HG03066 (cell line): ENCODE measurements around the gene SMIM34.
"Not testable (repeated sequence)": the region's sequence is repeated elsewhere in the genome, so short reads cannot be mapped to it uniquely, and the experiment has no call there.

Source experiments
- ATAC-seq: cut with Tn5 transposase; IDR thresholded peaks from one replicate; pipeline ENCODE4 v1.9.1; 2021; ENCODE audit warnings: low read depth; ENCODE audit not compliant: unreplicated experiment

SMIM34 gene

DNA sequence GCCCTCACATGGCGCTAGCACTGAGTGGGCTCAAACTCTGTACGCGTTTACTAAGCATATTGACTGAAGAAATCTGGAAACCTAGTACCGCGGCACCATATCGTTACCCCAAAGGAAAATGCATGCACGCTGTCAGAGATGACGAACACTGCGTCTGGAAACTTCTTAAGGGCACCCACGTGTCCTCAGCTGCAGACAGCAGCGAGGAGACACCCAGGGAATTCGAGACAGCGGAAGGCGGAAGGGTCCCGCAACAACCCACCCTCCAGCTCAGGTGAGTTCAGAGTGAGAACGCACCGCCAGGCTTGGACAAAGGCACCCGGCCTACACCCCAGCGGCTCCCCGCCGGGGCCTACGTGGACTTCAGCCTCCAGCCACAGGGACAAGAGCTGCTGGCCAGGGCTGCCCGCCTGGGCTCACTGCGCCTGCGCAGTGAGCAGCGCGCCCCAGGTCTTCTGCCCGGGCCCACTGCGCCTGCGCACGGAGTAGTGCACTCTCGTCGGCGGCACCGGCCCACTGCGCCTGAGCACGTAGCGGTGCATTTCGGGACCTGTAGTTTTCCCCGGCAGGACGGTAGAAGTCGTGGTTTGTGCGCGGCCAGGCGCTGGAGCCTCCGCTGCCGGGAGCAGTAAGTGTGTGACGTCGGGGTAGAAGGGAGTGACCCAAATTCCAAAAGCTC lies 48.7 kb downstream of the SMIM34 start, which contains the start of gene SMIM11:
SMIM11 (plus strand) TSS at position 568 of the 679 bp plus-strand sequence. CDS start 3,998 bp downstream, outside the sequence.
- ATAC-seq: peak; percentile 97

DNA sequence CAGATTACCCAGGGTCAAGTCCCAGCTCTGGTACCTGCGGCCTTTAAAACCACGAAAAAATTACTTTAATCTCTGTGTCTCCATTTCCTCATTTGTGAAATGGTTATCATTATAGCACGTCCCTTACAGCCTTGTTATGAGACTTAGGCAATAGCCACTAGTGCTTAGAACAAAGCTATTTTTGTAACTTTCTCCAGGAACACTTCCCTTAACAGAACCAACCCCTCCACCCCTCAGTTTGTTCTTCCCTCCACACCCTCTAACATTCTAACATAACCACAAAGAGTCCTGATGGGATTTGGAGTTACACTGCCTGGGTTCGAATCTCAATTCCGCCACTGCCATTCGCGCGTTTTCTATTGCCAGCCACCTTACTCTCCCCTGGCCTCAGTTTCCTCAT lies 49.3 kb downstream of the SMIM34 start:
- not testable (repeated sequence) for ATAC-seq

DNA sequence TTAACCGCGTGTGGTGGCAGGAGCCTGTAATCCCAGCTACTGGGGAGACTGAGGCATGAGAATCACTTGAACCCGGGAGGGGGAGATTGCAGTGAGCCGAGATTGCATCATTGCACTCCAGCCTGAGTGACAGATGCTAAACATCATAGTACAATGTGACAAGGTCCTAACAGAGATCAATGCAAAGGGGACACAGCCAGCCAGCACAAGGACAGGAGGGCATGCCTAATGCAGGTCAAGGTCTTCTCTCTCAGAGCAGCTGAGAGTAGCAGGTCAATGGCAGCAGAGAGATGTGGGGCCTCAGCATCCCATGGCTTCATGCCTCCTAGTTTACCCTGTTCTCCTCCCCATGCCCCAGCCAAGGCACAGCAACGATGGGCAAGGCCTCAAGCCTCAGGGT lies 51.4 kb downstream of the SMIM34 start:
- ATAC-seq: no peak

DNA sequence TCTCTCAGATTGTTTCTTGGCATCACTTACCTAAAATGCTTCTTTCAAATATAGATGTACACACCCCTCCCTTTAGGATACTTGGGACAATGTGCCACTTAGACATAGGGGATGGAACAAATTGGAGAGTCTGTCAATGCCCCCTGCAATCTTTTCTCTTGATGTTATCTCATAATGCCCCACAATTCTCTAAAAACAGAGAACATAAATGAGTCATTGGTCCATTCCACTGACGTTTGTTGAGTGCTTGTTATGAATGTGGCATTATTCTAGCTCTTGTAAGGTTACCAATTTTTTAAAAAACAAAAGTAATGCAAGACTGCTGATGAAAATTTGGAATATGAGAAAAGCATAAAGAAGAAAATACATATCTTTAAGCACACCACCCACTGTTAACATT lies 54.0 kb downstream of the SMIM34 start:
- ATAC-seq: no peak
